Gastroesophageal sphincter (tissue), 3 donors: ENCODE data around the gene IL7R.

Source experiments
- CTCF ChIP-seq, 4 experiments: fragments of 200-600 bp in 2 of 4; fragments of 450-650 bp in 2 of 4; sonication (generic) in 1 of 4; IDR thresholded peaks; one replicate each; pipeline ENCODE4 v1.5.1; 2017 to 2019; ENCODE audit warnings: antibody characterized with exemption in 4 of 4, mild to moderate bottlenecking in 2 of 4, moderate library complexity in 2 of 4
- POLR2A ChIP-seq, 2 donors: fragments of 450-650 bp; IDR thresholded peaks; one replicate each; pipeline ENCODE4 v1.6.1; 2017; ENCODE audit warnings: antibody characterized with exemption in 2 of 2, mild to moderate bottlenecking in 2 of 2, moderate library complexity in 1 of 2
- POLR2AphosphoS5 ChIP-seq: sonication (generic); formaldehyde crosslinking; IDR thresholded peaks from one replicate; pipeline ENCODE4 v1.6.1; 2017; ENCODE audit warnings: antibody characterized with exemption

- TF ChIP-seq POLR2A (IDR thresholded peaks at IDR 0.05) = no peak
- TF ChIP-seq CTCF (IDR thresholded peaks at IDR 0.05) = no peak
- no peak for TF ChIP-seq POLR2AphosphoS5
Measured at GRCh38 chr5:35902046-35902672, 45.5 kb downstream of the IL7R start.
